HG03565 (cell line): ENCODE measurements around the gene CNTROB.

Experiments
- ATAC-seq: cut with Tn5 transposase; IDR thresholded peaks from one replicate; pipeline ENCODE4 v1.9.1; 2021; ENCODE audit warnings: mild to moderate bottlenecking, moderate library complexity; ENCODE audit not compliant: unreplicated experiment

CNTROB gene

DNA sequence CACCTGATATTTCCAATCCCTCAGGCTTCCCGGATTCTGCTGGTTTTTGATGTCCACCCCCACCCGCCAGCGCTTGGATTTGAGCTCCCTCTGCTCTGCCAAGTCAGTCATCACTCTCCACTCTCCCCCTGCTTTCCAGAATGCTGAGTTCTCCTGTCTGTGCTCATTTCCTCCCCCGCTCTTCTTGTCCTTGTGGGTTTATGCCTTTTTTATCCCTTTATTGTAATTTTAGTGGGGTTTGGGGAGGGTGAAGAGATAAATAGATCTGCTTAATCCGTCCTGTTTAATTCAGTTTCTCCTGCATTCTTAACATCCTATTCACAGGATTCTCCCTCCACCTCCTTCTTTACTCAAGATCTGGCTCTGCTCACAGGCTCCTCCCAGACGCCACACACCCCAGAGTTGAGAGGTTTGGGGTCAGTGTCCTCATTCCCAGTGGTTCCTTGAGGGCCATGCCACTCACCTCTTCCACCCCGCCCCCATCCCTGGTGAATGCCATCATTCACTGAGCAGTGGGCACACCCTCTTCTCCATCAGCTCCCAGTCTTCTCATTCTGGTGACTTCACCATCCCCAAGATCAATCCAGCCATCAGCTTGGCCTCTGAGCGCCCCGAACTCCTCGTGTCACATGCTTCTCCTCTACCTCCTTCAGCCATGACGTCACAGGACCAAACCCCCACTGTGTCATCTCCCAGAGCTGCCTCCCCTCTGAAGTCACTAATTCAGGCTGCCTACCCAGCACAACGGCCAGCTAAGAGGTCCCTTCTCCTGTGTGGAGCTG lies 55.3 kb downstream of the CNTROB start:
- ATAC-seq = no peak

DNA sequence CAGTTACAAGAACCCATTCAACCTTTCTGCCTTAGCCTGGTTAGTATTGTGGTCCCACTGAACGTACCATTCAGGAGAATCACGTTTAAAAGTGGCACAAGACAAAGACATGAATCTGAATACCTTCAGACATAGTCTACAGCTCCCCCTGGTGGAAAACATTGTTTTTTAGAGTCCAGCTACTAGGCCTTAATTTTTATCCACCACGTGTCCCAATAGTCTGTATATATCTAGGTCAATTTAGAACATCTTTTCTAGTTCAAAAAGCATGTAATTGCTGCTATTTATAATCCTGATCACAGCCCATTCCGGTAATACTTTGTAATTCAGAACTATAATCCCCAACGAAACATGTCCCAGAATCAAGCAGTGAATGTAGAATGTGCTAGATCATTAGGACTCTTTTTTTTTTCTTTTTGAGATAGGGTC lies 56.8 kb downstream of the CNTROB start:
- ATAC-seq = no peak

DNA sequence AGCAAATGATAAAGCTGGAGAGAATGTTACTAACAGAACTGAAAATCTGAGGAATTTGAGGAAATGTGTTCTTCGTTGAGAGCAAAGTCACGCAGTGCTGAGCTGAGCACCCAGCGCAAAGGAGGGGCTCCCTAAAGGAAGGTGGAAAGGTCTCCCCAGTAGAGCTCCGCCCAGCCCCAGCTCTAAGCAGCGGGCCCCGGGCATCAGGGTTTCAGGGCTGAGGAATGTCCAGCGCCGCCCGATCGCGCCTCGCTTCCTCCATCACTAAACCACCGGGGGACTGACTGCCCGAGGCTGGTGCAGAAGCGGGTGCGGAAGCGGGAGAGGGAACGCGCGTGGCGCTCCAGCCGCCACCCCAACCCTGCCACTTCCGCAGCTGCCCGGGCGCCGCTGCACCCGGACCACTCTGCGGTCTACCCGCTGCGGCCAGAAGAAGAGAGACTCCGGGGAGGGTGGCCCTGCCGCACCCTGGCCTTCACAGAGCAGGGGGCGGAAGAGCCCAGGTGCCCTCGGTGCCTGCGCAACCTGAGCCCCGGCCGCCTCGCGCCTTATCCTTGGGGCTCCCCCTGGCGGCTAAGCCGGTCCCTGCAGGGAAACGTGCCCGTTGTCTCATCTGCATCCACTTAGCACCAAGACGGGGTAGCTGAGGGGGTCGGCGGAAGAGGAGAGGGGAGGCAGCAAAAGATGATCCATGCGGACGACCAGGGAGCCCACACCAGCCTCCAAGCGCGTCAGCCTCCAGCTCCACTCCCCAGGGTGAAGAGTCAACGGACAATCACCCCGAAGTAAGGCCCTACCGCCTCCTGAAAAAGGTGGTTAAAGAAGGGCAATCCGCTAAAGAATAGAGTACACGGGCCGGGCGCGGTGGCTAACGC lies 58.0 kb downstream of the CNTROB start:
- ATAC-seq = peak; percentile 55

DNA sequence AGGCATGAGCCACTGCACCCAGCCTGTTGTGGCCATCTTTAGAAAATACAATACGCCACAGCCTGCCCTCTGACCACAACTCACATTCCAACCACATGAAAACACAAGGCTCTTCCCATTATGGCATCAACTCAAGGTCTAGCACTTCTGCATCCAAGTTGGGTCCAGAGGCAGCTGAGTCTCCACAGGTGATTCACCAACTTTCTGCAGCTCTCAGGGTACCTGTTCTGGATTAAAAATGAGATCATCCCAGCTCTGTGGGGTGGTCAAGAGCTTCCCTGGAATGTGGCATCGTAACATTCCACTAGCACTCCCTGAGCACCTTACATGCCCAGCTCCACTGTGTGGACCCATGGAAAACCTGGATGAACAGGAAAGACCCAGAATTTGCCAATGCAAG lies 60.5 kb downstream of the CNTROB start:
- ATAC-seq = no peak

DNA sequence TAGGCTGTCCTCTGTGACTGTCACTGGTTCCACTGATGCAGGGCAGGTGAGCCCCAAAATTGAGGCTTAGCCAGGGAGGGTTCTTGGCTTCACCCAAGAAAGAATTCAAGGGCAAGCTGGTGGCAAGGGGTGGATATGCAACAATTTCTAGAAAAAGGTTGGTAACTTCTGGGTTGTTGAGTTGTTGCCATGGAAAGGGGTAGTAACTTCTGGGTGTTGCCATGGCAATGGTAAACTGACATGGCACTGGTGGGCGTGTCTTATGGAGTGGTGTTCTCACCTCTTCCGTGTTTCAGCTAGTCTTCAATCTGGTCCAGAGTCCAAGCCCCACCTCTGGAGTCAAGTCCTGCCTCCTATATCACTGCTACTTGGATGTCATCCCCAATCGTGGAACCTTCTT lies 60.9 kb downstream of the CNTROB start:
- no peak for ATAC-seq

DNA sequence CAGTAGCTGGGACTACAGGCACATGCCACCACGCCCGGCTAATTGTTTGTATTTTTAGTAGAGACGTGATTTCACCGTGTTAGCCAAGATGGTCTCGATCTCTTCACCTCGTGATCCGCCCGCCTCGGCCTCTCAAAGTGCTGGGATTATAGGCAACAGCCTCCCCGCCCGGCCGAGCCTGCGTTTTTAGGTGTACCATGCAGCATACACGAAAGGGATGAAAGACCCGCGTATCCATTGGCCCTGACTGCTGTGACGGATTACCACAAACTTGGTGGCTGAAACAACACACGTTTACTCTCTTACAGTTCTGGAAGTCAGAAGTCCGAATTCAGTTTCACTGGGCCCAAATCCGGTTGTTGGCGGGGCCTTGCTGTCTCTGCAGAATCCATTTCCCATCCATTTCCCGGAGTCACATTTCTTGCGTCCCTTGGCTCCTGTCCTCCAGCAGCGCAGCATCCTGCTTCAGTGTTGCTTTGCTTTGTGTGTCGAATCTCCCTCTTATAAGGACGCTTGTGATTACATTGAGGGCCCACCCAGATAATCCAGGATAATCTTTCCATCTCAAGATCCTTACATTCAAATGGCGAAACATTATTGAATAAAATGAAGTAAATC lies 62.1 kb downstream of the CNTROB start:
- ATAC-seq = no peak

DNA sequence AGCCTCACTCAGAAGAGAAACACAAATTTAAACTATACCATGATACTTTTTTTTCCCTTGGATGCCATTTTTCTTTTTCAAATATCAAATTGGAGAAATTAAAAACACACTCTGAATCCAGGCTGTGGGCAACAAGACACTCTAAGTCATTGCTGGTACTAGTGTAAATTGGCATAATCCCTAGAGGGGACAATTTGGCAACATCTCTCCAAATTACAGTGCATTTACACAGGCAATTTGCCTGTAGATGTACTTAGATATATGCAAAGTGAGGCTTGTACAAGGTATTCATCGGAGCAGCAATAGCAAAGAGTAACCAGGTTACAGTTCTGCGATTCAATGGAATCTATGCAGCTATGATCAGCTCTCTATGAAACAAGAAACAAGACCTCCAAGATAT lies 63.7 kb downstream of the CNTROB start:
- no peak for ATAC-seq

DNA sequence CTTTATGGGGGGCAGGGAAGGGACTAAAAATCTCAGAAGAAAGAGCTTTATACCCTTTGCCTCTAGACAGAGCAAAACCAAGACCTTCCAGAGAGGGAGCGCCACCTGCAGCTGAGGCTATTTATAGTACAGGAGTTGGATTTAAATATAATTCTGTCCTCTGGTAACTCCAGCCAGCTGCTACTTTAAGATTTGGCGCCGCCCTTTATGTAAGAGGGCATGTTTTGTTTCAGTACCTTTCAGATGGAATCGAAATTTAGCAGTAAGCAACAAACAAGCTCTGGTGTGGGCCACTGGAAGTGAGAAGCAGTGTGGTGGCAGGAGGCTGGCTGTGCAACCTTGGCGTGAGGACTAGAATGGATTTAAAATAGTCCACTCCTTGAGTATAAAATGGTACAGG lies 65.2 kb downstream of the CNTROB start:
- ATAC-seq = no peak
